Tibial nerve (tissue), 3 donors: ENCODE results near the gene MRLN.

Experiments used
- CTCF ChIP-seq, 5 experiments: fragments of 200-600 bp in 3 of 5; fragments of 450-650 bp in 2 of 5; sonication (generic) in 3 of 5; IDR thresholded peaks; one replicate each; pipeline ENCODE4 v1.5.1; 2016 to 2019; ENCODE audit warnings: antibody characterized with exemption in 5 of 5, mild to moderate bottlenecking in 3 of 5, moderate library complexity in 2 of 5
- POLR2A ChIP-seq, 2 donors: fragments of 450-650 bp; IDR thresholded peaks; one replicate each; pipeline ENCODE4 v1.6.1; 2017; ENCODE audit warnings: antibody characterized with exemption in 2 of 2, mild to moderate bottlenecking in 2 of 2, moderate library complexity in 2 of 2

DNA sequence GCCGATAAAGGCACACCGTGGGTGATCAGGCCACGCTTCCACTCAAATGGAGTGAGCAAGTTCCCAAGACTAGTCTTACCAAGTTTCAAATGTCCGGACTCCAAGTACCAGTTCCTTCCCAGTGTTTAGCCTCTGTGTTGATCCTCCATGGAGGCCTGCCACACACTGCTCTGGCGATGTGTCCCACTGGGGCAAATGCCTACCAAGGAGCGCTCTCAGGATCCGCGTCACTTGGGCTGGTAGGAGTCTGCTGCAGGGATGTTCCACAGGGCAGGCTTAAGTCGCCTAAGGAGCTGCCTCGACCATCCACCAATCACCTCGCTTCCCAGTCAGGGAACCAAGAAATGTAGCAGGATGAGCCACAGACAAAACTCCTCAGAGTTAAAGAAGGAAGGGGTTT is 17.4 kb upstream of the MRLN start:
- TF ChIP-seq POLR2A (IDR thresholded peaks at IDR 0.05), result no peak
- TF ChIP-seq CTCF (IDR thresholded peaks at IDR 0.05), result no peak
